ENCODE measurements around the gene ANGPTL3. TPM values are rescaled to one million over a fixed set of nuclear protein-coding genes. Genes with fewer than 3 reads are reported as not detected.
"Not testable (repeated sequence)": the region's sequence is repeated elsewhere in the genome, so short reads cannot be mapped to it uniquely, and the experiment has no call there.

ANGPTL3 gene
- total and polyA plus RNA-seq, 2 donors (not counting 1 experiment from before 2014, with no cell fraction given) = not detected

GRCh38 chr1:62567926-62568325, 29.4 kb upstream of the ANGPTL3 start:
- H3K79me2 ChIP-seq (ENCODE audit: control insufficient read depth, insufficient read depth, low read length); H2AFZ ChIP-seq (ENCODE audit: insufficient read depth, low read depth, low read length, poor library complexity, severe bottlenecking); H3K9me3 ChIP-seq (ENCODE audit: control extremely low read depth in 1 of 3, control insufficient read depth in 2 of 3, insufficient read depth in 1 of 3, low read length in 2 of 3); H3K4me2 ChIP-seq (replicated peaks; ENCODE audit: low read depth, low read length, poor library complexity, severe bottlenecking); H3K36me3 ChIP-seq (replicated peaks in 1 of 2; ENCODE audit: control extremely low read depth in 1 of 2, control insufficient read depth in 1 of 2, extremely low read depth in 1 of 2, insufficient read depth in 2 of 2, low read length in 1 of 2); H3K27me3 Mint-ChIP-seq; H3K4me3 ChIP-seq (ENCODE audit: control extremely low read depth in 1 of 5, extremely low read depth in 1 of 5, insufficient read depth in 1 of 5, low read depth in 2 of 5, low read length in 4 of 5); POLR2A ChIA-PET; H3K27ac Mint-ChIP-seq; ATAC-seq (ENCODE audit: low read depth); H3K27ac ChIP-seq (ENCODE audit: low read length in 2 of 2); H3K4me1 ChIP-seq (ENCODE audit: control insufficient read depth in 2 of 2, insufficient read depth in 2 of 2, low read length in 2 of 2); H3K27me3 ChIP-seq (replicated peaks in 1 of 4; ENCODE audit: control extremely low read depth in 1 of 4, control insufficient read depth in 3 of 4, insufficient read depth in 4 of 4, low read length in 3 of 4); H3K9me3 Mint-ChIP-seq (ENCODE audit: insufficient read depth); H3K4me3 Mint-ChIP-seq; DNase-seq; H3K9ac ChIP-seq (ENCODE audit: low read length); H4K20me1 ChIP-seq (ENCODE audit: control insufficient read depth, insufficient read depth, low read length, poor library complexity, severe bottlenecking); intact Hi-C loops (cut with micrococcal nuclease): not testable (repeated sequence)
- CTCF ChIA-PET = interaction anchor here (0.7 to 1.2 kb wide), 2 partner anchors 9 to 163 kb away, joined by 3 to 6 read pairs; no protein-coding TSS in a partner anchor
- no CpG with 5 or more reads among the region's 1 CpG for WGBS (ENCODE audit: insufficient coverage)
- peaks cover 12% of the 10 kb centered on the region for H3K4me1 Mint-ChIP-seq

GRCh38 chr1:62571517-62571916, 25.8 kb upstream of the ANGPTL3 start:
- H3K27ac Mint-ChIP-seq; H3K27me3 Mint-ChIP-seq; CTCF ChIA-PET; H3K4me3 Mint-ChIP-seq; H3K4me3 ChIP-seq (ENCODE audit: control extremely low read depth in 1 of 5, extremely low read depth in 1 of 5, insufficient read depth in 1 of 5, low read depth in 2 of 5, low read length in 4 of 5); H3K9me3 ChIP-seq (ENCODE audit: control extremely low read depth in 1 of 3, control insufficient read depth in 2 of 3, insufficient read depth in 1 of 3, low read length in 2 of 3); H3K79me2 ChIP-seq (ENCODE audit: control insufficient read depth, insufficient read depth, low read length); DNase-seq; ATAC-seq (ENCODE audit: low read depth); H3K4me1 ChIP-seq (ENCODE audit: control insufficient read depth in 2 of 2, insufficient read depth in 2 of 2, low read length in 2 of 2); H4K20me1 ChIP-seq (ENCODE audit: control insufficient read depth, insufficient read depth, low read length, poor library complexity, severe bottlenecking); H3K4me2 ChIP-seq (replicated peaks; ENCODE audit: low read depth, low read length, poor library complexity, severe bottlenecking); H3K9me3 Mint-ChIP-seq (ENCODE audit: insufficient read depth); H3K27me3 ChIP-seq (replicated peaks in 1 of 4; ENCODE audit: control extremely low read depth in 1 of 4, control insufficient read depth in 3 of 4, insufficient read depth in 4 of 4, low read length in 3 of 4); POLR2A ChIA-PET; H2AFZ ChIP-seq (ENCODE audit: insufficient read depth, low read depth, low read length, poor library complexity, severe bottlenecking); H3K27ac ChIP-seq (ENCODE audit: low read length in 2 of 2); intact Hi-C loops (cut with micrococcal nuclease); H3K9ac ChIP-seq (ENCODE audit: low read length); H3K36me3 ChIP-seq (replicated peaks in 1 of 2; ENCODE audit: control extremely low read depth in 1 of 2, control insufficient read depth in 1 of 2, extremely low read depth in 1 of 2, insufficient read depth in 2 of 2, low read length in 1 of 2); H3K4me1 Mint-ChIP-seq: not testable (repeated sequence)
- 90% methylated on average over 2 of the region's 4 CpGs for WGBS (ENCODE audit: insufficient coverage)

- Histone ChIP-seq H3K4me1 (ENCODE audit: control insufficient read depth in 2 of 2, insufficient read depth in 2 of 2, low read length in 2 of 2) (no peaks in the 10 kb centered on the region), H4K20me1 (ENCODE audit: control insufficient read depth, insufficient read depth, low read length, poor library complexity, severe bottlenecking) (no peaks in the 10 kb centered on the region), H3K9me3 (ENCODE audit: control extremely low read depth in 1 of 3, control insufficient read depth in 2 of 3, insufficient read depth in 1 of 3, low read length in 2 of 3) (peaks cover 0 to 5% (median 2%) of the 10 kb centered on the region in 3 donors), H3K4me3 (ENCODE audit: control extremely low read depth in 1 of 5, extremely low read depth in 1 of 5, insufficient read depth in 1 of 5, low read depth in 2 of 5, low read length in 4 of 5) (no peak overlapping the region), H3K79me2 (ENCODE audit: control insufficient read depth, insufficient read depth, low read length) (no peaks in the 10 kb centered on the region), H3K9ac (ENCODE audit: low read length) (no peak overlapping the region), H3K27me3 (replicated peaks in 1 of 4; ENCODE audit: control extremely low read depth in 1 of 4, control insufficient read depth in 3 of 4, insufficient read depth in 4 of 4, low read length in 3 of 4) (no peaks in the 10 kb centered on the region), H2AFZ (ENCODE audit: insufficient read depth, low read depth, low read length, poor library complexity, severe bottlenecking) (no peak overlapping the region), H3K4me2 (replicated peaks; ENCODE audit: low read depth, low read length, poor library complexity, severe bottlenecking) (no peak overlapping the region), H3K36me3 (replicated peaks in 1 of 2; ENCODE audit: control extremely low read depth in 1 of 2, control insufficient read depth in 1 of 2, extremely low read depth in 1 of 2, insufficient read depth in 2 of 2, low read length in 1 of 2) (no peaks in the 10 kb centered on the region), H3K27ac (ENCODE audit: low read length in 2 of 2) (no peak overlapping the region)
- Mint-ChIP-seq H3K27me3 (no peaks in the 10 kb centered on the region), H3K9me3 (ENCODE audit: insufficient read depth) (peaks cover 10% of the 10 kb centered on the region), H3K4me3 (no peak overlapping the region), H3K4me1 (no peaks in the 10 kb centered on the region), H3K27ac (no peak overlapping the region)
- TF ChIP-seq EZH2 (IDR thresholded peaks at IDR 0.05; ENCODE audit: borderline replicate concordance, insufficient read depth, low read depth, low read length, poor library complexity, severe bottlenecking) (no peak), CTCF (IDR thresholded peaks at IDR 0.05) (no peak)
- ATAC-seq (ENCODE audit: low read depth) (no peak), DNase-seq (no peak)
- ChIA-PET POLR2A (no interaction called here), CTCF (no interaction called here)
- intact Hi-C loops (cut with micrococcal nuclease) = no loop called here
These were observed 24.8 kb upstream of the ANGPTL3 start for GRCh38 chr1:62572476-62572875.

Data from B cell (primary cell).